GM12865 (cell line): ENCODE results near the gene COL6A3.

ENCODE experiments used
- DNase-seq: peaks from one replicate; pipeline ENCODE4 v3.0.0; 2010; ENCODE audit warnings: low read depth
- H3K4me3 ChIP-seq: 2 replicates; pipeline ENCODE4 v1.5.1; 2011; ENCODE audit warnings: mild to moderate bottlenecking, low read depth, low read length, control low read depth
- CTCF ChIP-seq: IDR thresholded peaks from 2 replicates; pipeline ENCODE4 v1.5.1; 2011; ENCODE audit warnings: low read length, control low read depth, low read depth, inconsistent platforms; ENCODE audit not compliant: insufficient read depth; ENCODE audit errors: missing control alignments

Gene COL6A3

DNA sequence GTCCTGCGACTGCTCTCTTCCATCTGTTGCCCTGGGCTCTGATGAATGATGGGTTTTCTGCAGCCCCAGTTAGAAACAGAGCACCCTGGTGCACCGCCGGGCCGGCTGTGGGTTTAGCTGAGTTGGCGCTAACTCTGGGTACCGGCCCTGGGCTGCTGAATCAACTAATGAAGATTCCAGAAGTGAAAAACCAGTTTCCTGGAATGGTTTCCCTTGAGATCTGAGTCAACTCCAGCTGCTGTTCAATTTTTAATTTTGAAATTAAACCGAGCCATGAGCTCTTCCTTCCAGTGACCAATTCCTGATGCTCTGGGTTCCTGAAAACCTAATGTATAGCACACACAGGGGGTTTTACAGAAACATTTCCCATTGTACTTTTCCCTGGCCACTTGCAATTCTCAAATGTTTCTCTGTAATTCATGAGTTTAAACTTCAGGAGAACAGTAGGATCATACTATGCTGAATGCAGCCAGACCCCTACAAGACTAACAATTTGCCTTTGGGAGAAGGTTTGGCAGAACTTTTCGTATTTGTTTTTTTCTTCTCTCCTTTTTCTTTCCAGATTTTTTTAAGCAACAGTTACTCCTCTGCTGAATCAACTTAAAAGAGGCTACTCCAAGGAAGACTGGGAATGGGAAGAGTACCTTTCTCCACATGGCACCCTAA, 5.5 kb downstream of the COL6A3 start:
- DNase-seq = no peak
- no peak for TF ChIP-seq CTCF
- H3K4me3 ChIP-seq = no peak overlapping the region

GRCh38 chr2:237407700-237408099, 6.3 kb downstream of the COL6A3 start:
- H3K4me3 ChIP-seq = no peak overlapping the region
- no peak for TF ChIP-seq CTCF
- no peak for DNase-seq

DNA sequence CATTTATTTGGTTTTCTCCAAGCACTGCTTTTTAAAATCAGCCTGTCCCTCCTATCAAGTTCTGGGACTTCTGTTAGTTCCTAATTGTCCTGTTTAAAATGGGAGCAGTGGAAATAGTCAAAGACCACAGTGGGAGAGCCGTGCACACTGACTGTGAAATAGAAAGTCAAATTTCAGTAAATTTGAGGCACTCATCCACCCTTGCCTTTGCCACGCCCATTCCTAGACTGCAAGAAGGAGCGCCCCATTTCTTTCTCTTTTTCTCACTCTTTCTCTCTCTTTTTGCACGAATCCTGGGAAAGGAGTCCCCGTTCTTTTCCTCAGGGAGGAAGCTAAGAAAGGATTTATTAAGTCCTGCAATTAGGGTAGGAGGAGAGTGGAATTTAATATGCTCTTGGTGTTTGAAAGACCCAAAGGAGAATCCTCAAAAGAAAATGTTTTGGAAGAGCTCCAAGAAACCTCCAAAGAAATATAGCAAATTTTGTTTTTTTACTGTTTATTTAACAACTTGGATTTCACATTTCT, 7.5 kb downstream of the COL6A3 start:
- H3K4me3 ChIP-seq = no peak overlapping the region
- TF ChIP-seq CTCF = no peak
- DNase-seq = no peak

GRCh38 chr2:237405605-237406004, 8.4 kb downstream of the COL6A3 start:
- no peak for DNase-seq
- TF ChIP-seq CTCF = no peak
- H3K4me3 ChIP-seq = no peak overlapping the region

DNA sequence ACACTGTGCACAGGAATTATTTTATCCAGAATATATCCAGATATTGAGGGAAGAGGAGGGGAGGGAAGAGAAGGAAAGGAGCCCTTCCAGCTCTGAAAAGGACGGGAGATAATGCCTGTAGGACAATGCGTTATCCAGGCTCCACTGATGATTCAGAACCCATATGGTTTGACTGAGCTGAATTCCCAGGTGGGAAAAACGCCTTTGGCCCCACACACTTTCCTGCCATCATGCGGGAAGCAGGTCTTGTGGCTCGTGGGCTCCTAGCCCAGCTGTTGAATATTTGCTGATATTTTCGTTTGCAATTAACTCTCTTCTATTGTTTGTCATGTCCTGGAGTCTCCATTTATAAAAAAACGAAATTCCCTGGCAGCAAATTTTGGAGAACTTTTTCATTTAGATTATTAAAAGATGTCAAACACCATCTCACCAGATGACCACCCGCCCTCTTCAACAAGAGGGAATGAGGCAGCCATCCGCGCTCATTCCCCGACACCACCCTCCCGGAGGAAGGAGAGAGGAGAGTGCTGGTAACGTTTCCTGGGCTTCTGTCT, 8.9 kb downstream of the COL6A3 start:
- no peak for TF ChIP-seq CTCF
- no peak for DNase-seq
- no peak overlapping the region for H3K4me3 ChIP-seq

DNA sequence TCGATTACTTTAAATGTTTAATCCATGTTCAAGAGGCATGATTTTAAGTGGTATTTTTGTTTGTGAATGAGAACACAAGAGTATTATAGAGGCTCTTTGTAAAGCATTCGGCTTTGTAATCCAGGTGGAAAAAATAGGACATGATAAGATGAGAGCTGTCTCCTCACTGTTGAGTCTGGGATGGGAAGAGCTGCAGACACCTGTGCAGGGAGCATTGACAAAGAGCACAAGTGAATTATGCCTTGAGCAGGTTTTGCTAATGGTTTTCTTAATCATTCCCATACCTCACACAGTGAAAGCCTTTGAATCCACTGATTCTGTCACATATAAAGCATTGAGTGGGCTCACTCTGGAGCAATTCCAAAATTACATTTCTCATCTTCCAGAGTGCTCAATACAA, 9.6 kb downstream of the COL6A3 start:
- TF ChIP-seq CTCF = no peak
- DNase-seq = no peak
- no peak overlapping the region for H3K4me3 ChIP-seq
